ENCODE data around the gene UCN3. TPM values are rescaled to one million over a fixed set of nuclear protein-coding genes. Genes with fewer than 3 reads are reported as not detected.

UCN3 gene
- total and polyA plus RNA-seq, 9 of the 15 experiments (the other 6 are each of a cell fraction or from before 2014, with no cell fraction given) = not detected

DNA sequence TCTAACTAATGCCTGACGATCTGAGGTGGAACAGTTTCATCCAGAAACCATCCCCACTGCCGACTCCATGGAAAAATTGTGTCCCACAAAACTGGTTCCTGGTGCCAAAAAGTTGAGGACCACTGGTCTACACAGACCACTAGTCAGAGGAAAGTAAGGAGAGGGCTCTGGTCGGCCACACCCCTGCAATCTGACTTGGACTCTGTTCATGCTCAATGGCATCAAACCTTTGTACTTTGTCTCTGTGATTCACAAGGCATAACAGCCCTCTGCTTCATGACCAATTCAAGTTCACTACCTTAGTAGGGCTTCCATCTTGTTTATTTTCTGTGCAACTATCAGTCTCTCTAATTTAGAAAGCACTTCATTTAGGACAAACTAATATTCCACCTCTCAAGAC lies 38.0 kb downstream of the UCN3 start:
- no peak overlapping the region for H3K4me3 ChIP-seq
- POLR2A ChIA-PET = interaction anchor here (0.8 kb wide), 1 partner anchor 12 kb away, joined by 3 read pairs; no protein-coding TSS in a partner anchor
- CTCF ChIA-PET (ENCODE audit: low intra/inter-chr PET ratio) = no interaction called here
- no peaks in the 10 kb centered on the region for H4K20me1 ChIP-seq (replicated peaks; ENCODE audit: control insufficient read depth, insufficient read depth, low read length)
- peaks cover 2 to 21% of the 10 kb centered on the region in 2 experiments; a peak in 3 of 5 replicates for H3K4me1 ChIP-seq (replicated peaks in 1 of 2; ENCODE audit: control insufficient read depth in 2 of 2, insufficient read depth in 2 of 2, low read length in 2 of 2)
- no peaks in the 10 kb centered on the region for H3K9me3 ChIP-seq (replicated peaks; ENCODE audit: control insufficient read depth, insufficient read depth, low read depth, low read length)
- no peaks in the 10 kb centered on the region for H3K79me2 ChIP-seq (ENCODE audit: control insufficient read depth, insufficient read depth, low read length)
- H3K27me3 ChIP-seq (ENCODE audit: control insufficient read depth in 2 of 2, insufficient read depth in 2 of 2, low read length in 2 of 2) = no peaks in the 10 kb centered on the region
- ATAC-seq = peak; percentile 26; the same call in 2 of the 3 replicates
- no peak overlapping the region; a peak in 1 of 4 replicates for H3K9ac ChIP-seq (ENCODE audit: insufficient read depth in 1 of 2, low read depth in 2 of 2, low read length in 2 of 2)
- no peak for DNase-seq (ENCODE audit: extremely low read depth in 1 of 4, low spot score in 3 of 4)
- in situ Hi-C loops (cut with MboI) = no loop called here
- TF ChIP-seq ZNF282 (CRISPR knock-in tag; IDR thresholded peaks at IDR 0.05) = no peak
- TF ChIP-seq, protein P1, sequence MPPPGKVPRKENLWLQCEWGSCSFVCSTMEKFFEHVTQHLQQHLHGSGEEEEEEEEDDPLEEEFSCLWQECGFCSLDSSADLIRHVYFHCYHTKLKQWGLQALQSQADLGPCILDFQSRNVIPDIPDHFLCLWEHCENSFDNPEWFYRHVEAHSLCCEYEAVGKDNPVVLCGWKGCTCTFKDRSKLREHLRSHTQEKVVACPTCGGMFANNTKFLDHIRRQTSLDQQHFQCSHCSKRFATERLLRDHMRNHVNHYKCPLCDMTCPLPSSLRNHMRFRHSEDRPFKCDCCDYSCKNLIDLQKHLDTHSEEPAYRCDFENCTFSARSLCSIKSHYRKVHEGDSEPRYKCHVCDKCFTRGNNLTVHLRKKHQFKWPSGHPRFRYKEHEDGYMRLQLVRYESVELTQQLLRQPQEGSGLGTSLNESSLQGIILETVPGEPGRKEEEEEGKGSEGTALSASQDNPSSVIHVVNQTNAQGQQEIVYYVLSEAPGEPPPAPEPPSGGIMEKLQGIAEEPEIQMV (tag; conservative IDR thresholded peaks at IDR 0.05; ENCODE audit: low read depth) = no peak
- TF ChIP-seq DDX20 (tag; IDR thresholded peaks at IDR 0.05; ENCODE audit: low read depth) = no peak
- no peak for TF ChIP-seq RBM15 (IDR thresholded peaks at IDR 0.05; ENCODE audit: insufficient read depth, low read length)
- TF ChIP-seq, protein P2, sequence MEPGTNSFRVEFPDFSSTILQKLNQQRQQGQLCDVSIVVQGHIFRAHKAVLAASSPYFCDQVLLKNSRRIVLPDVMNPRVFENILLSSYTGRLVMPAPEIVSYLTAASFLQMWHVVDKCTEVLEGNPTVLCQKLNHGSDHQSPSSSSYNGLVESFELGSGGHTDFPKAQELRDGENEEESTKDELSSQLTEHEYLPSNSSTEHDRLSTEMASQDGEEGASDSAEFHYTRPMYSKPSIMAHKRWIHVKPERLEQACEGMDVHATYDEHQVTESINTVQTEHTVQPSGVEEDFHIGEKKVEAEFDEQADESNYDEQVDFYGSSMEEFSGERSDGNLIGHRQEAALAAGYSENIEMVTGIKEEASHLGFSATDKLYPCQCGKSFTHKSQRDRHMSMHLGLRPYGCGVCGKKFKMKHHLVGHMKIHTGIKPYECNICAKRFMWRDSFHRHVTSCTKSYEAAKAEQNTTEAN (CRISPR knock-in tag; IDR thresholded peaks at IDR 0.05) = no peak
- TF ChIP-seq ARID2 (IDR thresholded peaks at IDR 0.05) = no peak
- no peak for TF ChIP-seq GTF3C2 (IDR thresholded peaks at IDR 0.05; ENCODE audit: borderline replicate concordance, extremely low read depth, insufficient read length)
- no peak for TF ChIP-seq TOE1 (IDR thresholded peaks at IDR 0.05; ENCODE audit: borderline replicate concordance)
- TF ChIP-seq TOE1 (CRISPR knock-in tag; IDR thresholded peaks at IDR 0.05; ENCODE audit: borderline replicate concordance, low read depth) = no peak
- TF ChIP-seq, protein P3, sequence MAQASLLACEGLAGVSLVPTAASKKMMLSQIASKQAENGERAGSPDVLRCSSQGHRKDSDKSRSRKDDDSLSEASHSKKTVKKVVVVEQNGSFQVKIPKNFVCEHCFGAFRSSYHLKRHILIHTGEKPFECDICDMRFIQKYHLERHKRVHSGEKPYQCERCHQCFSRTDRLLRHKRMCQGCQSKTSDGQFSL (CRISPR knock-in tag; IDR thresholded peaks at IDR 0.05) = no peak
- TF ChIP-seq, protein P3 (tag; IDR thresholded peaks at IDR 0.05) = no peak
- intact Hi-C loops (cut with micrococcal nuclease) = no loop called here
- no peak overlapping the region for H3K27ac ChIP-seq (ENCODE audit: extremely low read depth, low read depth, low read length)
- FAIRE-seq = no peak
- H3K9me1 ChIP-seq (ENCODE audit: control insufficient read depth, insufficient read depth, low read length) = no peaks in the 10 kb centered on the region
- H3K36me3 ChIP-seq (ENCODE audit: control insufficient read depth, insufficient read depth, low read length) = no peaks in the 10 kb centered on the region; the same call in 2 of the 3 replicates
- WGBS (ENCODE audit: insufficient coverage, low coverage, missing lambda C conversion rate) = 40% methylated on average over 3 of the region's 3 CpGs
- H3K4me2 ChIP-seq (ENCODE audit: insufficient read depth, low read length) = 0 out of 2 replicates have a peak overlapping the region, but pooled peaks have one; percentile 13
- no peak overlapping the region for H2AFZ ChIP-seq (ENCODE audit: low read depth, low read length)
- no TSS peak for BruUV-seq (replicated peaks)
